Measurements from ENCODE around the gene CALD1.

The CALD1 gene

DNA sequence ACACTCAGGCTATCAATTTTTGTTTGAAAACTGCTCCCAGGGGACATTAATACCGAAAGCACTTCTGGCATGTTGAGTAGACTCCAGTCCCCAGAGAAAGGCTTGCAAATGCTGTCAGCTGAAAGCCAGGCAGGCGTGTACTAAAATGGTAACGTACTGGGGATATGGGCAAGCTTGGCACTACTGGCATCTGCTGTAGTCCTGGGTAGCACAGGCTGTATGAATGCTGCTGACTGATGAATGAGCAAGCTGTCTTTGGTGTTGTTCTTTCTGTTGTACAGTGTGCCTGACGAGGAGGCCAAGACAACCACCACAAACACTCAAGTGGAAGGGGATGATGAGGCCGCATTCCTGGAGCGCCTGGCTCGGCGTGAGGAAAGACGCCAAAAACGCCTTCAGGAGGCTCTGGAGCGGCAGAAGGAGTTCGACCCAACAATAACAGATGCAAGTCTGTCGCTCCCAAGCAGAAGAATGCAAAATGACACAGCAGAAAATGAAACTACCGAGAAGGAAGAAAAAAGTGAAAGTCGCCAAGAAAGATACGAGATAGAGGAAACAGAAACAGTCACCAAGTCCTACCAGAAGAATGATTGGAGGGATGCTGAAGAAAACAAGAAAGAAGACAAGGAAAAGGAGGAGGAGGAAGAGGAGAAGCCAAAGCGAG is 153.4 kb downstream of the CALD1 start:
- no peak for DNase-seq

DNA sequence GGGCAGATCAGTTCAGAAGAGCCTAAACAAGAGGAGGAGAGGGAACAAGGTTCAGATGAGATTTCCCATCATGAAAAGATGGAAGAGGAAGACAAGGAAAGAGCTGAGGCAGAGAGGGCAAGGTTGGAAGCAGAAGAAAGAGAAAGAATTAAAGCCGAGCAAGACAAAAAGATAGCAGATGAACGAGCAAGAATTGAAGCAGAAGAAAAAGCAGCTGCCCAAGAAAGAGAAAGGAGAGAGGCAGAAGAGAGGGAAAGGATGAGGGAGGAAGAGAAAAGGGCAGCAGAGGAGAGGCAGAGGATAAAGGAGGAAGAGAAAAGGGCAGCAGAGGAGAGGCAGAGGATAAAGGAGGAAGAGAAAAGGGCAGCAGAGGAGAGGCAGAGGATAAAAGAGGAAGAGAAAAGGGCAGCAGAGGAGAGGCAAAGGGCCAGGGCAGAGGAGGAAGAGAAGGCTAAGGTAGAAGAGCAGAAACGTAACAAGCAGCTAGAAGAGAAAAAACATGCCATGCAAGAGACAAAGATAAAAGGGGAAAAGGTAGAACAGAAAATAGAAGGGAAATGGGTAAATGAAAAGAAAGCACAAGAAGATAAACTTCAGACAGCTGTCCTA is 154.1 kb downstream of the CALD1 start:
- no peak for DNase-seq

DNA sequence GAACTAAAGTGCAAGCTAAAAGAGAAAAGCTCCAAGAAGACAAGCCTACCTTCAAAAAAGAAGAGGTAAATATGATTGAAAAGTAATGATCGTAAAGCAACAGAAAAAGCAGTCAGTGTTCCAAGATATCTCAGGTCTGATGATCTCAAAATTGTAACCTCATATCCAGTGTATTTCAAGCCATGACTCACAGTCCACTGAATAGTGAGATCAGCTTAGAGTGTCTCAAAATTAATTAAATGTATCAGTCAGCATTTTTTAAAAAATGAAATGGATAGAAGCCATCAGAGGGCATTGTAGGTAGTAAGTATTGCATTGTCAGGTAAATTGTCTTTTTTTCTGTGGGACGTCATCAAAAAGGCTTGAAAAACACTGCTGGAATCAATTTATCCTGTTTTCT is 156.3 kb downstream of the CALD1 start:
- no peak for DNase-seq

DNA sequence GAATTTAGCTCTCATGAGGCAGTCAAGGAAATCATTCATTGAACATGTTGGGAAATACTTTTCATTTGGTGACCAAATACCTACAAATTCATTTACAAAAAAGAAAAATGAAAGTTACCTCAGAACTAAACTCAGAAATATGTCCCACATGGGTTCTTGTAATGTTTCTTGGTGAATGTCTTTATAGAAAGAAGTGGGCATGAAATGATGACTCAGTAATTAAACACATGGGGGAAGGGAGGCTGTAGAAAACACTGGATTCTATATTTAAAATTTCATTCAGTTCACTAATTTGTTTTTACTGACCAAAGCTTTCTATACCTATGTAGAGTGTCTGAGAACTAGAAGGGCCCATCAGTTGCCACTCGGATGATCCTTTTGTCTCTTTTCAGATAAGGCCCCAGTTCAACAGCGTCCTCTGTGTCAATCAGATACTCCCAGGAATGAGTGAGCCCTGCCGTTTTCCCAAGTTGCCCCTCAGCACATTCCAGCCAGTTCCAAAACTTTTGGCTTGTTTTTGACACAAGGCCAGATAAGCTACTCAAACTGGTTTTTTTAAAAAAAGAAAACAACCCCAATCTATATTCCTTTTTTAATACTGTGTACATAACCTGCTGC is 157.6 kb downstream of the CALD1 start:
- DNase-seq = no peak

- DNase-seq = no peak
Observed at GRCh38 chr7:134938141-134938540, 158.7 kb downstream of the CALD1 start.

DNA sequence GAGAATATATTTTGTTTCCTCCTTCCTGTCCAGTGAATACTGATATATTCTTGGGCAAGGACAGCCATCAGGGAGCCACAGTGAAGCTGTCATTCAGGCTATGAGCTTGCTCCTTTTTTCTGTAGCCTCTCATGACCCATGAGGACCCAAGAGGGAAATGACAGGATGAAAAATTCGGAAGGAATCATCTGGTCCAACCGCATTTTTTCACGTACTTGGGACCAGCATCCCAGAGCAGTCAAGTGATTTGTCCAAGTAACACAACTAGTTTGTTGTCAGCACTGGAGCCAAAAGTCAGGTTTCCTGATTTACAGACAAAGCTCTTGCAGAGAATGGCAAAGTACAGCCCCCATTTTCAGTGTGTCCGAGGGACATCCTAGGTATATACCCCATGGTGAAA is 159.7 kb downstream of the CALD1 start:
- no peak for DNase-seq

DNA sequence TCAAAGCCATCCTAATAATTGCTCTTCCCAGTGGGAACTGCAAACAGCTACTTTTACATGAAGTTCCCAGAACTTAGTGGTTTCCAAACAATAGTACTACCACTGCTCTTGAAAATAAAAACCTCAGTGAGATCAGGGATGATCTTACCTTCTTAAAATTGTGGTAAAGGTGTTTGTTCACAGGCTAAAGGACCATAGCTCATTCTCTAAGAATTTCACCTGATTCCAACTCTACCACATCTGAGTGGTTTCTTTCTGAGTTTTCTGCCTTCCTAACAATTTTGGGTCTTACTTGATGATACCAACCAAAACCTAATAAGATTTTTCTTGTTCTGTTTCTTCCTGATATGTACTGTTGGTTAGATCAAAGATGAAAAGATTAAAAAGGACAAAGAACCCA is 161.3 kb downstream of the CALD1 start:
- no peak for DNase-seq

DNA sequence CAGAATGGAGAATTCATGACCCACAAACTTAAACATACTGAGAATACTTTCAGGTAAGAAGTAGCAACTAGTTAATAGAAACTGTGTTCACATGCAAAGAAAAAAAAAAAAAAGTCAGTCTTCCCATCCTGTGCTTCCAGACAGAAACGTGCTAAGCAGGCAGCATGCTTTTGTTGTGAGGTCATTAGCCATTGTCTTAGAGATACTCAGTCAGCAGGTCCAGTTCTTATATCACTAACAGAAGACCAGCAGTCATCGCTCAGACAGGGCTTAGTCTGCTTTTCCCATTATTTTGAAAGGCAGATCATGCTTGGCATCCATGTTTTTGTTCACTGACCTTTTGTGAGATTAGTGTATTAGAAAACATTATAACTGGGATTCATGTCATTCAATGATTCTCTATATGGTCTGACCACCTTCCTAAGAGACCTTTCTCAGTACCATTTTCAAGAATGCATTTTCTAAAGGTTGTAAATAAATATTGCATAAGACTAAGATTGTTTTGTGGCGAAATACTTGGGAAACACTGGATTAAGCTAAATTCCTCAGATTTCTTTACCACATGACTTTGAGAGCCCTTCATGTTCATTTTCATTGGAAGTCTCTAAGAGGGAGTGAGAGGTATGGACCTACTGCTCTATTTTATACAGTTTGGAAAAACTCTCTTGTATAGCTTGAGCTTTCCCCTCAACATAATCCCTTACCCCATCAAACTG is 161.9 kb downstream of the CALD1 start:
- no peak for DNase-seq

GRCh38 chr7:134941952-134942351 is 162.5 kb downstream of the CALD1 start:
- no peak for DNase-seq

- DNase-seq = no peak
Observed at GRCh38 chr7:134942690-134943466, 163.4 kb downstream of the CALD1 start.

- DNase-seq = no peak
Observed at GRCh38 chr7:134943785-134944400, 164.5 kb downstream of the CALD1 start.

GRCh38 chr7:134945691-134946090 is 166.3 kb downstream of the CALD1 start:
- DNase-seq = no peak

DNA sequence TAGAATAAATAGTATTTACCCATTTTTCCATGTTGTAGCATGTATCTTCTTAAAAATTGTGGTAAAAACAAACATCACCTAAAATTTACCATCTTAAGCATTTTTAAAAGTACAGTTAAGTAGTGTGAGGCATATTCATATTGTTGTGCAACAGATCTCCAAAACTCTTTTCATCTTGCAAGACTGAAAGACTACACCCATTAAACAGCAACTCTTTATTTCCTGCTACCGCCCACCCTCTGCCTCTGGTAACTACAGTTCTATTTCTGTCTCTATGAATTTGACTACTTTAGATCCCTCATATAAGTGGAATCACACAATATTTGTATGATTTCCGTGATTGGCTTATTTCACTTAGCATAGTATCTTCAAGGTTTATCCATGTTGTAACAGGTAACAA is 166.8 kb downstream of the CALD1 start:
- DNase-seq = no peak

DNA sequence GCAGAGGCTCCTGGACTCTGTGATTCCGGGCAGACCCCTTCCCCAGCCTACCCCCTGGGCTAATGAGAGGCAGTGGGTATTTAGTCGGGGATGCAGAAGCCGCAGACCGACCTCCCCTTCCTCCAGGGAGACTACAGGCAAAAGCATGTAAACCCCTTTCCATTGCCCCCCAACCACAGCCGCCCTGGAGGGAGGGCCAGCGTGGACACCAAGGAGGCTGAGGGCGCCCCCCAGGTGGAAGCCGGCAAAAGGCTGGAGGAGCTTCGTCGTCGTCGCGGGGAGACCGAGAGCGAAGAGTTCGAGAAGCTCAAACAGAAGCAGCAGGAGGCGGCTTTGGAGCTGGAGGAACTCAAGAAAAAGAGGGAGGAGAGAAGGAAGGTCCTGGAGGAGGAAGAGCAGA is 167.9 kb downstream of the CALD1 start:
- DNase-seq = no peak

DNA sequence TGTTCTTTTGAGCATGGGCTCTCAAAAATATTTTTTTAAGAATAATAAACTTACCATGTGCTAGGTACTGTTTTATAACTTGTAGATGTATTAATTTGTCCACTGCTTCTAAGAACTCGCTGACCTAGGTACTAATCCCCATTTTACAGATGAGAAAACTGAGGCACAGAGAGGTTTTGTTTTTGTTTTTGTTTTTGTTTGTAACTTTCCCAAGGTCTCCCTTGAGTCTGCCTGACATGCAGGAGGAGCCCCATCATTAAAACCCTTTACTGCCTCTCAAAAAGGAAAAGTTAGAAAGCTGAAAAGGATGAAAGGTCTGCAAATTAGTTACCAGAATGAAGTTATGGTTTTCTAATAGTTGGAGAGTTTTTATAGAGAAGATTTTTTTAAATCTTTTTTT is 168.4 kb downstream of the CALD1 start:
- DNase-seq = no peak

DNA sequence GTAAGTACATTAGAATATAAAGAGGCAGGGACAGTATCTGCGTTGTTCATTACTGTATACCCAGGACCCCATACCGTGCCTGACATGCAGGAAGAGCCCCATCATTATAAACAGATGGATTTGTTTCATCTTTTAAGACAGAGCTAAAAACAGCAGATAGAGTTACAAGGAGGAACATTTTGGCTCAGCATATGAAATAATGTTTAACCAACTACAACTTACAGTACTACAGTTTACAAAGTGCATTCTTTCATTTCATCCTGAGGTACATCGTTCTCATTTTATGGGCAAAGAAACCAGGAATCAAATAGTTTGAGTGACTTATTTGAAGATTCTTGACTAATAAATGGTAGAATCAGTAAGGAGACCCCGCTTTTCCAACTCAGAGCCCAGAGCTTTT is 168.8 kb downstream of the CALD1 start:
- DNase-seq = no peak

GRCh38 chr7:134948736-134949135 is 169.3 kb downstream of the CALD1 start:
- DNase-seq = no peak

DNA sequence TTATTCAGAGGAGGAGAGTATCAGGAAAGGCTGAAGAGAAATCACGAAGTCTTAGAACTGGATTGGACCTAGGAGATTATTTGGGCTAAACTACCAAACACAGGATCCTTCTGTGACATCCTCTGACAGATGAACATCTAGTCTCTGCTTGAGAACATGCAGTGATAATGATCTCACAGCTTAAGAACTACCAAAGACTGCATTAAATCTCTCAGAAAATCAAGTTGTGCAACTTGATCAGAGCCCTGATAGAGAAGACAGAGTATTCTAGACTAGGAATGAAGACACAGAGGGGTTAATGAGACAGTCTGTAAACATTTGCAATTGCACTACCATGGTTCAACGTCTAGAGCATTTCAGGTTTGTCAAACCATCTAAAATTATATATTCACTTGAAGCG is 169.7 kb downstream of the CALD1 start:
- no peak for DNase-seq

DNA sequence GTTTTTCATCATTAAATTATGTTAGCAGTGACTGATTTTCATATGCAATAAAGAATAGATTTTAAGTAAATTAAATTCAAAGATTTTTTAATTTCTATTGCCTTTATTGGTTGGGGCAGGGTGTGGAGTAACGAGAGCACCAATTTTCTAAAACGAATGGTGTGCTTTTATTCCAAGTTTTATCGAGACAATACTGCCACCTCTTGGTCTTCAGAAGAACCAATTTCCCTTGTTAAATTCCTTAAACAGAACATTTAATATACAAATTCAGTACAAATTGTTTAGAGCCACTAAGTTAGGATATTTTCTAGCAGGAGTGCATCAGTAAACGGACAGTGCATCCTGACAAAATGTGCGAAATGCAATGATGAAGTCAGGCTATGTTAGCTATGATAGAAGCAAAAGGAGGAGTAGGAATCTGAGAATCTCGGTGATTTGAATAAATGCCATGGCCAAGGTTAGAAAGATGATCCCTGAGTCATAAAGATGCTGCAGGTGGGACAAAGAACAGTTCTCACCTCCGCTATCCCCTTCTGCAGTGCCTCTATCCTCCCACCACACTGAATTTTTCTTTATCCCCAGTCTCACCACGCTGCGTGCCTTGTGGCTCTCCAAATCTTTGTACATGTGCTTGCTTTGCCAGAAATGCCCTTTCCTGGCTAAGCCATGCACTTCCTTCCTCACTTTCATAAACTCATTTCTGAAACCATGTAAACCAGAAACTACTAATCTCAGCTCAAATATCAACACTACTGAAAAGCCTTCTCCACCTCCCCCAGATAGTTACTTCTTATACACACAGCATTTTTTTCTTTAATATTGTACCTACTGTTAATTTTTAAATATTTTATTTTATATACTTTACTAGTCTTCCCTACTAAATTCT is 175.0 kb downstream of the CALD1 start:
- no peak for DNase-seq

DNA sequence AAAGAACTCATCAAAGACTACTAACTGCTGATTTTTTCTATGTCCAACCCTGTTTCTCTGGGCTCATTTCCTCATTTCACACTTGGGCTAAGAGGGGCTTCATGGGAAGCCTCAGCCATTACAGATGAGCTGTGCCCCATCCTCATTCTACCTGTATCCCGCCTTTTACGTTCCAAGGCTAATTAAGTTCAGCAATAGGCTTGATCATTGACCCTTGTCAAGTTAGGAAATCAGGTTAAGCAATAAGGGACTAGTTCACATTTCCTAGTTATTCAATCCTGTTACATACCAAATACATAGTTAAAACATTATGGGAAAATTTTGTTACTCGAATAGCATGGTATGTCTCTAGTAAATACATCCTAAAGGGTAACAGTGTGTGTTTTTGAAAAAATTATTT is 177.6 kb downstream of the CALD1 start:
- DNase-seq = no peak

GRCh38 chr7:134959810-134960209 is 180.4 kb downstream of the CALD1 start:
- no peak for DNase-seq

Measured in activated CD8-positive, alpha-beta memory T cell treated with anti-CD3 and anti-CD28 coated beads for 24 hours (primary cell).